Keratinocyte (primary cell): ENCODE data around the gene MYCL.

ENCODE experiments used
- CTCF ChIP-seq, 3 experiments: IDR thresholded peaks in 1 of 3; conservative IDR thresholded peaks in 1 of 3; optimal IDR thresholded peaks in 1 of 3; 2 replicates in 2 of 3; 3 replicates in 1 of 3; pipeline versions ENCODE3 to v1.5.1; 2011; ENCODE audit warnings: low read length in 3 of 3, mild to moderate bottlenecking in 3 of 3, moderate library complexity in 2 of 3, control low read depth in 1 of 3, inconsistent platforms in 1 of 3; ENCODE audit not compliant: insufficient read depth in 2 of 3; ENCODE audit errors: extremely low read depth in 1 of 3
- EZH2 ChIP-seq: IDR thresholded peaks from one replicate; pipeline ENCODE4 v1.6.1; 2012; ENCODE audit warnings: inconsistent platforms, mild to moderate bottlenecking, low read length, moderate library complexity

GRCh38 chr1:39898648-39899603 lies 2.8 kb downstream of the MYCL start:
- no peak for TF ChIP-seq EZH2
- TF ChIP-seq CTCF (optimal IDR thresholded peaks at IDR 0.05 in 1 of 3, IDR thresholded peaks at IDR 0.05 in 1 of 3, conservative IDR thresholded peaks at IDR 0.05 in 1 of 3; ENCODE audit: extremely low read depth in 1 of 3, insufficient read depth in 2 of 3, low read length in 3 of 3): no peak
